K562 (cell line): ENCODE data around the gene DPCD. TPM values are rescaled to one million over a fixed set of nuclear protein-coding genes. Genes with fewer than 3 reads are reported as not detected.

Experiments
- AFF1 ChIP-seq, 2 experiments: fragments of 450-650 bp; IDR thresholded peaks; 2 replicates each; pipeline ENCODE4 v1.6.1; 2018; ENCODE audit warnings: mild to moderate bottlenecking in 2 of 2, low read depth in 1 of 2; ENCODE audit not compliant: partially characterized antibody in 2 of 2
- CEBPB ChIP-seq: fragments of 450-650 bp; IDR thresholded peaks from 2 replicates; pipeline ENCODE4 v1.6.1; 2016; ENCODE audit warnings: missing genetic modification characterization, missing compliant biosample characterization
- DPF2 ChIP-seq: fragments of 450-650 bp; IDR thresholded peaks from 2 replicates; pipeline ENCODE4 v1.6.1; 2016
- FOSL1 ChIP-seq: fragments of 200-800 bp; sonication (Bioruptor generic); conservative IDR thresholded peaks from 2 replicates; pipeline ENCODE4 v1.6.1; 2016; ENCODE audit warnings: missing genetic modification characterization, missing compliant biosample characterization
- FOXA1 ChIP-seq: fragments of 450-650 bp; IDR thresholded peaks from 2 replicates; pipeline ENCODE4 v1.6.1; 2016; ENCODE audit warnings: mild to moderate bottlenecking, borderline replicate concordance
- FOXJ2 ChIP-seq: fragments of 200-800 bp; sonication (Bioruptor generic); IDR thresholded peaks from 2 replicates; pipeline ENCODE4 v1.6.1; 2016; ENCODE audit warnings: missing genetic modification characterization, missing compliant biosample characterization
- MAFG ChIP-seq: fragments of 450-650 bp; conservative IDR thresholded peaks from 2 replicates; pipeline ENCODE4 v1.6.1; 2016; ENCODE audit warnings: missing genetic modification characterization, missing compliant biosample characterization
- SMAD1 ChIP-seq: fragments of 150-350 bp; IDR thresholded peaks from 2 replicates; pipeline ENCODE4 v1.6.1; 2014; ENCODE audit warnings: low read length, low read depth; ENCODE audit not compliant: partially characterized antibody
- ZBTB11 ChIP-seq, 3 experiments: fragments of 200-800 bp in 1 of 3; fragments of 250-450 bp in 1 of 3; fragments of 450-650 bp in 1 of 3; sonication (Bioruptor Pico) in 1 of 3; sonication (Bioruptor generic) in 1 of 3; formaldehyde crosslinking in 1 of 3; IDR thresholded peaks; 2 replicates each; pipeline versions ENCODE4 v1.6.1 to v1.8.0; 2016 to 2022; ENCODE audit warnings: mild to moderate bottlenecking in 2 of 3, missing genetic modification characterization in 2 of 3, missing compliant biosample characterization in 1 of 3, moderate library complexity in 1 of 3
- ZFX ChIP-seq: sonication (generic); formaldehyde crosslinking; IDR thresholded peaks from 2 replicates; pipeline ENCODE4 v1.8.0; 2022; ENCODE audit warnings: mild to moderate bottlenecking, missing genetic modification reagents, moderate library complexity
- ZNF12 ChIP-seq: sonication (generic); formaldehyde crosslinking; IDR thresholded peaks from 2 replicates; pipeline ENCODE4 v1.4.0; 2020; ENCODE audit warnings: mild to moderate bottlenecking, missing genetic modification reagents
- ZNF431 ChIP-seq: sonication (generic); formaldehyde crosslinking; IDR thresholded peaks from 2 replicates; pipeline ENCODE4 v1.8.0; 2022; ENCODE audit warnings: mild to moderate bottlenecking, missing genetic modification reagents
- ZZZ3 ChIP-seq: fragments of 450-650 bp; IDR thresholded peaks from 2 replicates; pipeline ENCODE4 v1.6.1; 2016; ENCODE audit warnings: antibody characterized with exemption, mild to moderate bottlenecking, moderate library complexity
- polyA plus RNA-seq, 8 experiments: library from polyadenylated mRNA; depleted of rRNA in 4 of 8; stranded (reverse) in 5 of 8; unstranded in 3 of 8; fragments of >200 nt; fragmentation: Nextera tagmentation in 2 of 8; fragmentation: Illumina TruSeq in 1 of 8; extraction: Ambion mirVana in 2 of 8; extraction: Trizol in 1 of 8; gene quantifications; 2 replicates each; pipeline versions ENCODE4 v1.2.1 to v1.2.3, GENCODE V29; 2011 to 2014; ENCODE audit warnings: inconsistent platforms in 1 of 8, missing spikeins in 1 of 8
- total RNA-seq, 7 experiments: library from RNA; depleted of rRNA in 6 of 7; stranded (reverse); fragments of >200 nt in 6 of 7; fragmentation: Illumina TruSeq in 2 of 7; extraction: Trizol in 2 of 7; gene quantifications; 2 replicates each; pipeline versions ENCODE4 v1.2.1 to v1.2.3, GENCODE V29; 2011 to 2021; ENCODE audit warnings: low replicate concordance in 1 of 7
- TF ChIP-seq, protein P1 (sequence below): fragments of 450-650 bp; conservative IDR thresholded peaks from 2 replicates; pipeline ENCODE4 v1.6.1; 2016; ENCODE audit warnings: missing genetic modification characterization, low read depth, mild to moderate bottlenecking, missing compliant biosample characterization, moderate library complexity
- TF ChIP-seq, protein P2 (sequence below), 2 experiments: IDR thresholded peaks; 2 replicates each; pipeline ENCODE4 v1.6.1; 2012; ENCODE audit warnings: improper control_type of control experiment in 2 of 2, low read depth in 2 of 2, low read length in 2 of 2, borderline replicate concordance in 1 of 2

The DPCD gene
- total and polyA plus RNA-seq, 9 of the 15 experiments (the other 6 are each of a cell fraction or from before 2014, with no cell fraction given) = 12.1 to 45.2 (median 20.0) TPM

DNA sequence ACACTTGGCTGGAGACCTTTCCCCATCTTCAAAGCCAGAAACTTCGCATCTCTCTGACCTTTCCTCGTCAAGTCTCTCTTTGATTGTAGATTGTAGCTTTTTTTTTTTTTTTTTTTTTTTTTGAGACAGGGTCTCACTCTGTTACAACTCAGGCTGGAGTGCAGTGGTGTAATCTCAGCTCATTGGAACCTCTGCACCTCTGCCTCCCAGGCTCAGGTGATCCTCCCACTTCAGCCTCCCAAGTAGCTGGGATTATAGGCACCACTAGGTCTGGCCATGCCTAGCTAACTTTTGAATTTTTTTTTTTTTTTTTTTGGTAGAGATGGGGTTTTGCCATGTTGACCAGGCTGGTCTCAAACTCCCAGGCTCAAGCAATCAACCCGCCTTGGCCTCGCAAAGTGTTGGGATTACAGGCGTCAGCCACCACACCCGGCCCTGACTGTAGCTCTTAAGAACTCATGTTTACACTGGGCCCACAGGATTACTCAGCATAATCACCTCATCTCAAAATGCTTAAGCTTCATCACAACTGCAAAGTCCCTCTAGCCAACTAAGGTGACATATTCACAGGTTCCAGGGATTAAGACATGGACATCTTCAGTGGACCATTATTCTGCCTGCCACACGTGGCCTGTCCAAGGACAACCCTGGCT lies 11.8 kb upstream of the DPCD start (continued):
- peak; percentile 86 for TF ChIP-seq MAFG (tag)
- 0 out of 2 replicates have a peak, but pooled peaks have one; percentile 26 for TF ChIP-seq FOXA1
- TF ChIP-seq ZNF431 (CRISPR knock-in tag) = peak; percentile 25; the same call in 1 of the 2 replicates
- peak in 1 of 3 experiments; percentile 33; a peak in 1 of 6 replicates for TF ChIP-seq ZBTB11 (CRISPR knock-in tag; IDR thresholded peaks at IDR 0.05)
- TF ChIP-seq ZFX = peak; percentile 44; the same call in 1 of the 2 replicates
- TF ChIP-seq FOSL1 (tag) = peak; percentile 56; the same call in 1 of the 2 replicates
- TF ChIP-seq ZZZ3 = no peak
- TF ChIP-seq, protein P1, sequence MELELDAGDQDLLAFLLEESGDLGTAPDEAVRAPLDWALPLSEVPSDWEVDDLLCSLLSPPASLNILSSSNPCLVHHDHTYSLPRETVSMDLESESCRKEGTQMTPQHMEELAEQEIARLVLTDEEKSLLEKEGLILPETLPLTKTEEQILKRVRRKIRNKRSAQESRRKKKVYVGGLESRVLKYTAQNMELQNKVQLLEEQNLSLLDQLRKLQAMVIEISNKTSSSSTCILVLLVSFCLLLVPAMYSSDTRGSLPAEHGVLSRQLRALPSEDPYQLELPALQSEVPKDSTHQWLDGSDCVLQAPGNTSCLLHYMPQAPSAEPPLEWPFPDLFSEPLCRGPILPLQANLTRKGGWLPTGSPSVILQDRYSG (tag) = 0 out of 2 replicates have a peak, but pooled peaks have one; percentile 34
- TF ChIP-seq ZNF12 = no peak
- TF ChIP-seq AFF1 (IDR thresholded peaks at IDR 0.05; ENCODE audit: low read depth in 1 of 2, partially characterized antibody in 2 of 2) = peak in 1 of 2 experiments; percentile 29
- TF ChIP-seq, protein P2, sequence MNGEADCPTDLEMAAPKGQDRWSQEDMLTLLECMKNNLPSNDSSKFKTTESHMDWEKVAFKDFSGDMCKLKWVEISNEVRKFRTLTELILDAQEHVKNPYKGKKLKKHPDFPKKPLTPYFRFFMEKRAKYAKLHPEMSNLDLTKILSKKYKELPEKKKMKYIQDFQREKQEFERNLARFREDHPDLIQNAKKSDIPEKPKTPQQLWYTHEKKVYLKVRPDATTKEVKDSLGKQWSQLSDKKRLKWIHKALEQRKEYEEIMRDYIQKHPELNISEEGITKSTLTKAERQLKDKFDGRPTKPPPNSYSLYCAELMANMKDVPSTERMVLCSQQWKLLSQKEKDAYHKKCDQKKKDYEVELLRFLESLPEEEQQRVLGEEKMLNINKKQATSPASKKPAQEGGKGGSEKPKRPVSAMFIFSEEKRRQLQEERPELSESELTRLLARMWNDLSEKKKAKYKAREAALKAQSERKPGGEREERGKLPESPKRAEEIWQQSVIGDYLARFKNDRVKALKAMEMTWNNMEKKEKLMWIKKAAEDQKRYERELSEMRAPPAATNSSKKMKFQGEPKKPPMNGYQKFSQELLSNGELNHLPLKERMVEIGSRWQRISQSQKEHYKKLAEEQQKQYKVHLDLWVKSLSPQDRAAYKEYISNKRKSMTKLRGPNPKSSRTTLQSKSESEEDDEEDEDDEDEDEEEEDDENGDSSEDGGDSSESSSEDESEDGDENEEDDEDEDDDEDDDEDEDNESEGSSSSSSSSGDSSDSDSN (IDR thresholded peaks at IDR 0.05; ENCODE audit: borderline replicate concordance in 1 of 2, low read depth in 2 of 2, low read length in 2 of 2) = peak in 1 of 2 experiments; percentile 5; a peak in 1 of 4 replicates
- 0 out of 2 replicates have a peak, but pooled peaks have one; percentile 39 for TF ChIP-seq FOXJ2
- peak; percentile 2 for TF ChIP-seq SMAD1
- peak; percentile 60; the same call in 1 of the 2 replicates for TF ChIP-seq DPF2
- TF ChIP-seq CEBPB (tag) = no peak
